ENCODE data around the gene ART5.

DNA sequence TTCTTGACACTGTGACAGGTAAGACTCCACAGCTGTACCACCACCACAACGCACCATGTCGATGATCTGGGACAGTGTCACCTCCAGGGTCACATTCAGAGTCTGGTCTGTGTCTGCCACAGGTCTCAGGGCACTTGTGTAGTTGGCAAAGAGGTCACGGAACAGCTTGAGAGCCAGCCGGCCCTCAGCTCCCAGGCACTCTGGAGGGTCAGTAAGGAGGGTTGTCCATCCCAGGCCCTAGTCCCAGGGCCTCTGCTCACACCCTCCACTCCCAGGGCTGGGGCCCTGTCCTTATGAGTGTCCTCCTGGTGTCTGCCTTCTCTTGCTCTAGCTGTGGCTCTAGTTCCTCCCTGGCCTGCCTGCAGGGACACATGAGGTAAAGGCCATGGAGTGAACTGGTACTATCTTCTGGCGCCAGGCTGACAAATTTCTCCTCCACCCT lies 28.0 kb upstream of the ART5 start:
- TF ChIP-seq POLR2A (IDR thresholded peaks at IDR 0.05; ENCODE audit: low read depth, low read length) (no peak), TAF1 (IDR thresholded peaks at IDR 0.05; ENCODE audit: low read depth, low read length) (no peak), POLR2AphosphoS5 (IDR thresholded peaks at IDR 0.05; ENCODE audit: low read depth, low read length) (no peak), PAX5 (IDR thresholded peaks at IDR 0.05; ENCODE audit: insufficient read depth, low read length, severe bottlenecking) (no peak)
